HL-60 (cell line): ENCODE data around the gene IFI16.
A peak's percentile ranks its signal among the peaks of the same experiment; 100 is the strongest.

ENCODE experiments used
- CTCF ChIP-seq: IDR thresholded peaks from one replicate; pipeline ENCODE4 v1.5.1; 2011; ENCODE audit warnings: low read length, control low read depth, inconsistent platforms; ENCODE audit not compliant: insufficient read depth
- GABPA ChIP-seq: IDR thresholded peaks from 2 replicates; pipeline ENCODE4 v1.6.1; 2012; ENCODE audit warnings: low read depth
- POLR2AphosphoS5 ChIP-seq: IDR thresholded peaks from 2 replicates; pipeline ENCODE4 v1.6.1; 2012; ENCODE audit warnings: low read depth
- SPI1 ChIP-seq: IDR thresholded peaks from 2 replicates; pipeline ENCODE4 v1.6.1; 2012; ENCODE audit warnings: low read depth, mild to moderate bottlenecking, borderline replicate concordance
- TF ChIP-seq, protein P1 (sequence below): IDR thresholded peaks from 2 replicates; pipeline ENCODE4 v1.6.1; 2012; ENCODE audit warnings: low read depth; ENCODE audit not compliant: insufficient replicate concordance

- TF ChIP-seq POLR2AphosphoS5 (no peak), CTCF (peak; percentile 78), GABPA (no peak), SPI1 (no peak)
- TF ChIP-seq, protein P1, sequence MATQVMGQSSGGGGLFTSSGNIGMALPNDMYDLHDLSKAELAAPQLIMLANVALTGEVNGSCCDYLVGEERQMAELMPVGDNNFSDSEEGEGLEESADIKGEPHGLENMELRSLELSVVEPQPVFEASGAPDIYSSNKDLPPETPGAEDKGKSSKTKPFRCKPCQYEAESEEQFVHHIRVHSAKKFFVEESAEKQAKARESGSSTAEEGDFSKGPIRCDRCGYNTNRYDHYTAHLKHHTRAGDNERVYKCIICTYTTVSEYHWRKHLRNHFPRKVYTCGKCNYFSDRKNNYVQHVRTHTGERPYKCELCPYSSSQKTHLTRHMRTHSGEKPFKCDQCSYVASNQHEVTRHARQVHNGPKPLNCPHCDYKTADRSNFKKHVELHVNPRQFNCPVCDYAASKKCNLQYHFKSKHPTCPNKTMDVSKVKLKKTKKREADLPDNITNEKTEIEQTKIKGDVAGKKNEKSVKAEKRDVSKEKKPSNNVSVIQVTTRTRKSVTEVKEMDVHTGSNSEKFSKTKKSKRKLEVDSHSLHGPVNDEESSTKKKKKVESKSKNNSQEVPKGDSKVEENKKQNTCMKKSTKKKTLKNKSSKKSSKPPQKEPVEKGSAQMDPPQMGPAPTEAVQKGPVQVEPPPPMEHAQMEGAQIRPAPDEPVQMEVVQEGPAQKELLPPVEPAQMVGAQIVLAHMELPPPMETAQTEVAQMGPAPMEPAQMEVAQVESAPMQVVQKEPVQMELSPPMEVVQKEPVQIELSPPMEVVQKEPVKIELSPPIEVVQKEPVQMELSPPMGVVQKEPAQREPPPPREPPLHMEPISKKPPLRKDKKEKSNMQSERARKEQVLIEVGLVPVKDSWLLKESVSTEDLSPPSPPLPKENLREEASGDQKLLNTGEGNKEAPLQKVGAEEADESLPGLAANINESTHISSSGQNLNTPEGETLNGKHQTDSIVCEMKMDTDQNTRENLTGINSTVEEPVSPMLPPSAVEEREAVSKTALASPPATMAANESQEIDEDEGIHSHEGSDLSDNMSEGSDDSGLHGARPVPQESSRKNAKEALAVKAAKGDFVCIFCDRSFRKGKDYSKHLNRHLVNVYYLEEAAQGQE = no peak
These were observed 10.9 kb upstream of the IFI16 start for GRCh38 chr1:158998781-158999161.
